Mammary epithelial cell (primary cell): ENCODE data around the gene SNRNP35.

ENCODE experiments used
- EZH2 ChIP-seq: IDR thresholded peaks from 2 replicates; pipeline ENCODE4 v1.6.1; 2012; ENCODE audit warnings: low read length, inconsistent platforms, borderline replicate concordance
- TF ChIP-seq, protein P1 (sequence below), 2 donors: IDR thresholded peaks in 1 of 2; conservative IDR thresholded peaks in 1 of 2; 2 replicates each; pipeline ENCODE4 v1.5.1; 2011 to 2012; ENCODE audit warnings: inconsistent platforms in 2 of 2, low read length in 2 of 2, mild to moderate bottlenecking in 2 of 2, control low read depth in 1 of 2, low read depth in 1 of 2; ENCODE audit not compliant: insufficient read depth in 1 of 2; ENCODE audit errors: extremely low read depth in 1 of 2

DNA sequence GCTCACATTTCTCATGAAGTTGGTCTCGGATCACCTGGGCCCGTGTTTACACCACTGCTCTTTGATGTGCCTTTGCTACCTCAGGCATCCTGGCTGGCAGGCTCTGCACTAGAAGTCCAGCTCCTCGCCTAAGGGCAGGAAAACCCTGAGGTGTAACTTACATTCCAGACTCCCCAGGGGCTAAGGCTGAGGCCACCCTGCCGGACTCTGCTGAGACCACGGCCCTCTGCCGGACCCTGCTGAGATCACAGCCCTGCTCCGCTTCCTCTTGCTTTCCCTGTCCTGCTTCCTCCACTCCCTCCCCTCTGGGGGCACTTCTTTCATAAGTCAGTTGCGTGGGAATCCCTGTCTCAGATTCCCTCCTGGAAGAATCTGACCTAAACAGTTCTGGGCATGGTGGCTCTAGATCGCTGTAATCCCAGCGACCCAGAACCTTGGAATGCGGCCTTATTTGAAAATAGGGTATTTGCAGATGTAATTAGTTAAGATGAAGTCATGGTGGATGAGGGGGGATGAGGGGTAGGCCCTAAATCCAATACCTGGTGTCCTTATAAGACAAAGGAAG lies 58.4 kb downstream of the SNRNP35 start:
- TF ChIP-seq EZH2 = no peak
- TF ChIP-seq, protein P1, sequence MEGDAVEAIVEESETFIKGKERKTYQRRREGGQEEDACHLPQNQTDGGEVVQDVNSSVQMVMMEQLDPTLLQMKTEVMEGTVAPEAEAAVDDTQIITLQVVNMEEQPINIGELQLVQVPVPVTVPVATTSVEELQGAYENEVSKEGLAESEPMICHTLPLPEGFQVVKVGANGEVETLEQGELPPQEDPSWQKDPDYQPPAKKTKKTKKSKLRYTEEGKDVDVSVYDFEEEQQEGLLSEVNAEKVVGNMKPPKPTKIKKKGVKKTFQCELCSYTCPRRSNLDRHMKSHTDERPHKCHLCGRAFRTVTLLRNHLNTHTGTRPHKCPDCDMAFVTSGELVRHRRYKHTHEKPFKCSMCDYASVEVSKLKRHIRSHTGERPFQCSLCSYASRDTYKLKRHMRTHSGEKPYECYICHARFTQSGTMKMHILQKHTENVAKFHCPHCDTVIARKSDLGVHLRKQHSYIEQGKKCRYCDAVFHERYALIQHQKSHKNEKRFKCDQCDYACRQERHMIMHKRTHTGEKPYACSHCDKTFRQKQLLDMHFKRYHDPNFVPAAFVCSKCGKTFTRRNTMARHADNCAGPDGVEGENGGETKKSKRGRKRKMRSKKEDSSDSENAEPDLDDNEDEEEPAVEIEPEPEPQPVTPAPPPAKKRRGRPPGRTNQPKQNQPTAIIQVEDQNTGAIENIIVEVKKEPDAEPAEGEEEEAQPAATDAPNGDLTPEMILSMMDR (conservative IDR thresholded peaks at IDR 0.05 in 1 of 2, IDR thresholded peaks at IDR 0.05 in 1 of 2; ENCODE audit: extremely low read depth in 1 of 2, insufficient read depth in 1 of 2, low read depth in 1 of 2, low read length in 2 of 2) = no peak
